Measurements from ENCODE around the gene GTF3C5.

GTF3C5 gene

GRCh38 chr9:133098104-133098754, 67.4 kb downstream of the GTF3C5 start:
- DNase-seq, result no peak

- DNase-seq, result no peak
Measured at GRCh38 chr9:133098871-133099270, 68.1 kb downstream of the GTF3C5 start.

- no peak for DNase-seq
Measured at GRCh38 chr9:133099726-133100505, 69.1 kb downstream of the GTF3C5 start.

GRCh38 chr9:133100506-133101355, 69.9 kb downstream of the GTF3C5 start:
- no peak for DNase-seq

GRCh38 chr9:133101356-133102189, 70.8 kb downstream of the GTF3C5 start:
- no peak for DNase-seq

- DNase-seq, result no peak
Measured at GRCh38 chr9:133102190-133103021, 71.6 kb downstream of the GTF3C5 start.

DNA sequence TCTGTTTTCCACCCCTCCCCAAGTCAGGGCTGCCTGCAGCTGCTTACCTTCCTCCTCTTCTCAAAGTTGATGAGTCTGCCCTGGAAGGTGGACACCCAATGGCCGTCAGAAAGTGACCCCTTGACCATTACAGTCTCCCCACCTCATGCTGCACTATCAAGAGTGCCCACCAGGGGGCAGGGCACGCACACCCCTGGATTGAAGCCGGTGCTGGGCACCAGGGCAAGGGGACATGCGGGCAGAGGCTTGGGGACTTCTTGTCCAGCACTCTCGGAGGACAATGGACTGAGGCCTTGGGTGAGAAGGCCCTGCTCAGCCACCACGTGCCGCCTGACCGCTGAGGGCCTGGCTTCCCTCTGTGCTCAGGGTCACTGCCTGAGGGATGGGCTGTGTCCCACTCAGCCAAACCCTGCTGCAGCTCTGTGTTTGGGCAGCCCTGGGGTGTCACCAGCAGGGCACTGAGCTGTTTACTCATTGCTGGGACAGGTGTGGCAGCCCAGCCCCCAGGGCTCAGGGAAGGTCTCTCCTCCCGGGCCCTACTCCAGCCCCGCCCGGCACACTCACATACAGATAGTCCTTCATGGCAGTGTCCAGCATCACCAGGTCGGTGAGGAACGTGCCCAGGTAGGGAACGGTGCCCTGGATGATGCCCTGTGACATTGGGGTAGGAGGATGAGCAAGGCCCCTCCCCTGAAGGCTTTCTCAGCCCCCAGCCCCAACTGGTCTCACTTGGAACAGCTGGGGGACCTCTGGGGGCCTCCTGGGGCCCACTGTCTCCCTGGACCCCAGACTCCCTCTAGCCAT, 72.6 kb downstream of the GTF3C5 start:
- peak; percentile 51 for DNase-seq

DNA sequence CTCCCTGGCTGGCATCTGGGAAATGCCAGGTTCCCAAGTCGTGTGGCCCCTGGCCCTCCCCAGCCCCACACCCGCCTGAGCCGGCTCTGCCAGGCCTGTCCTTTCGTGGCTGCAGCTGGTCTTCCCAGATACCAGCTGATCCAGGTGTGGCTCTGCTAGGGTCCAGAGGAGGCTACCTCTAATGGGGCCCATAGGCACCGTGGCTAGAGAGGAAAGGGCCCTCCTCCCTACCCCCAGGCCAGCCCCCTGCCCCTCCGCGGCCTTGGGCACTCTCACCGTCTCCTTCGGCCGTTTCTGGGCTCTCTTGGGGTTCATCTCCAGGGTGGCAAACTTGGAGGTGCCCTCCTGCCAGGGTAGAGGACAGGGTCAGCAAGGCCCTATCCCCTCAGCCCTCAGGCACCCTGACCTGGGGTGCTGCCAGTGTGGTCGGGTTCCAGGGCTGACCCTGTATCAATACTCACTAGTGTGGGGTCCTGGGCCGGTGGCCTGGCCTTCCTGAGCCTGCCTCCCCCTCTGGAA, 73.2 kb downstream of the GTF3C5 start:
- no peak for DNase-seq

GRCh38 chr9:133104718-133105460, 74.1 kb downstream of the GTF3C5 start:
- DNase-seq, result no peak

DNA sequence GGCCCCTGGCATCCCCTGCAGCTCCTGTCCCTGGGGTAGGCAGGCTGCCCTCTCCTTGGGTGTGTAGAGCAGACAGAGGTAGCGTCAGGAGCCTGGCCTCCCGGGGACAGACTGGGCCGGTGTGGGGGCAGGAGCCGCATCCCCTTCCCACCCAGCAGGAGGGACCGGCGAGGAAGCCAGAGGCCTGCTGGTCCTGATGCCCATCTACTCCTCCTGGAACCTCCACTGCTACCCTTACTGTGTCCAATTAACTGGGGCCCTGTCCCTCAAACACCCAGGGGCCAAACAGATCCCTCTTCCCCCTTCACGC, 74.6 kb downstream of the GTF3C5 start:
- no peak for DNase-seq

- no peak for DNase-seq
Measured at GRCh38 chr9:133106511-133107244, 75.9 kb downstream of the GTF3C5 start.

DNA sequence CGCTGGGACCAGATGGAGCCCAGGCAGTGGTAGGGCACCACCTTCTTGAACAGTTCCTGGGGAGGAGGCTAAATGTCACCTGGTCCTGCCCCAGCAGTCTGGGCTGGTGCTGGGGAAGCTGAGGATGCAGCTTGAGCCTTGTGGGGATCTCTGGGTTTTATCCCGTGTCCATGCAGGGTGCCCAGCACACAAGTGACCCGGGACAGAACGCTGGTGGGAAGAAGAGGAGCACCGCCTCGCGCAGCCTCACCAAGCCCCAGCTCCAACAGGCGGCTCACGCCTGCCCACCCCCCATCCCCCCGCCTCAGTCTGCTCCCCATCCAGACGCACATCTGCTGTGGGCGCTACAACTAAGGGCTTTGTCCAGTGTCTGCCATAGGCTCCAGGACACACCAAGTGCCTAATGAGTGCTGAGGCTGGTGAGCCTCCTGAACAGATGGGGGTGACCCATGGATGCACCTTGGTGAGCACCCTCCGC, 76.5 kb downstream of the GTF3C5 start:
- DNase-seq, result no peak

All from activated CD4-positive, alpha-beta T cell treated with anti-CD3 and anti-CD28 coated beads, Interleukin-2, amount 50 U/mL, for 16 hours (primary cell).